IMR-90 (cell line): ENCODE data around the gene SSC4D. TPM values are rescaled to one million over a fixed set of nuclear protein-coding genes. Genes with fewer than 3 reads are reported as not detected.

Experiments
- ATAC-seq: fragments of 200-7000 bp; cut with Tn5 transposase; 2 replicates; pipeline ENCODE4 v1.9.1; 2020; ENCODE audit warnings: low read depth, mild to moderate bottlenecking, moderate library complexity
- BruUV-seq: library from RNA; stranded (reverse); fragments of 400-500 nt; replicated peaks from 2 replicates; lab custom pipeline; 2021; lab: Mats Ljungman, UMichigan
- CTCF ChIA-PET: fragments of 300-600 bp; formaldehyde crosslinking; extraction: SDS; loops from one replicate; lab custom pipeline; 2021; ENCODE audit warnings: antibody characterized with exemption; lab: Yijun Ruan, JAX
- POLR2A ChIA-PET: fragments of 300-600 bp; sonication (Branson Sonifier 250); formaldehyde crosslinking; loops from one replicate; lab custom pipeline; 2022; ENCODE audit warnings: antibody characterized with exemption; ENCODE audit not compliant: unreplicated experiment; lab: Charles Lee
- DNase-seq: peaks from one replicate; pipeline ENCODE4 v3.0.0; 2013
- H2AFZ ChIP-seq: replicated peaks from 2 replicates; pipeline ENCODE3; 2013; ENCODE audit warnings: low read length, mild to moderate bottlenecking; ENCODE audit not compliant: poor library complexity
- H2AK5ac ChIP-seq: 2 replicates; pipeline ENCODE4 v1.6.1; 2013; ENCODE audit warnings: low read depth, low read length, inconsistent platforms
- H2AK9ac ChIP-seq: replicated peaks from 2 replicates; pipeline ENCODE3; 2013; ENCODE audit warnings: mild to moderate bottlenecking, low read depth, low read length, moderate library complexity; ENCODE audit not compliant: poor library complexity
- H2BK120ac ChIP-seq: 2 replicates; pipeline ENCODE4 v1.6.1; 2013; ENCODE audit warnings: low read depth, low read length, inconsistent platforms
- H2BK15ac ChIP-seq: 3 replicates; pipeline ENCODE4 v1.6.1; 2013; ENCODE audit warnings: low read depth, low read length, inconsistent platforms
- H2BK20ac ChIP-seq: 2 replicates; pipeline ENCODE4 v1.6.1; 2013; ENCODE audit warnings: low read depth, mild to moderate bottlenecking, inconsistent platforms, low read length, moderate library complexity
- H2BK5ac ChIP-seq: 2 replicates; pipeline ENCODE4 v1.6.1; 2013; ENCODE audit warnings: mild to moderate bottlenecking, low read depth, low read length, inconsistent platforms; ENCODE audit not compliant: poor library complexity, severe bottlenecking
- H3K14ac ChIP-seq: replicated peaks from 2 replicates; pipeline ENCODE4 v1.6.1; 2013; ENCODE audit warnings: low read depth, low read length, inconsistent platforms
- H3K18ac ChIP-seq: 2 replicates; pipeline ENCODE4 v1.6.1; 2013; ENCODE audit warnings: low read depth, low read length, control low read depth
- H3K23ac ChIP-seq: 2 replicates; pipeline ENCODE4 v1.6.1; 2013; ENCODE audit warnings: low read depth, low read length, inconsistent platforms
- H3K27ac ChIP-seq: 2 replicates; pipeline ENCODE4 v1.5.1; 2013; ENCODE audit warnings: mild to moderate bottlenecking, control low read depth, low read length; ENCODE audit not compliant: insufficient read depth
- H3K27me3 ChIP-seq: 2 replicates; pipeline ENCODE4 v1.6.1; 2013; ENCODE audit warnings: low read length; ENCODE audit not compliant: control insufficient read depth, insufficient read depth
- H3K36me3 ChIP-seq: 2 replicates; pipeline ENCODE4 v1.6.1; 2013; ENCODE audit warnings: low read length, mixed read lengths; ENCODE audit not compliant: control insufficient read depth, insufficient read depth
- H3K4ac ChIP-seq: 2 replicates; pipeline ENCODE4 v1.6.1; 2013; ENCODE audit warnings: low read depth, low read length, inconsistent platforms
- H3K4me1 ChIP-seq: 2 replicates; pipeline ENCODE4 v1.6.1; 2013; ENCODE audit warnings: low read length, mixed read lengths; ENCODE audit not compliant: control insufficient read depth, insufficient read depth
- H3K4me2 ChIP-seq: 2 replicates; pipeline ENCODE4 v1.6.1; 2013; ENCODE audit warnings: low read depth, mild to moderate bottlenecking, control low read depth, low read length, moderate library complexity
- H3K4me3 ChIP-seq: 2 replicates; pipeline ENCODE4 v1.5.1; 2013; ENCODE audit warnings: low read depth, mild to moderate bottlenecking, control low read depth, low read length, moderate library complexity; ENCODE audit not compliant: insufficient read depth
- H3K56ac ChIP-seq: 2 replicates; pipeline ENCODE4 v1.6.1; 2013; ENCODE audit warnings: low read length, inconsistent platforms; ENCODE audit not compliant: insufficient read depth; ENCODE audit errors: extremely low read depth
- H3K79me1 ChIP-seq, 2 experiments: 2 replicates each; pipeline ENCODE4 v1.6.1; 2013; ENCODE audit warnings: low read length in 2 of 2, inconsistent platforms in 1 of 2, low read depth in 1 of 2
- H3K9ac ChIP-seq: 2 replicates; pipeline ENCODE4 v1.6.1; 2013; ENCODE audit warnings: low read depth, low read length, control low read depth
- H3K9me1 ChIP-seq: 2 replicates; pipeline ENCODE4 v1.6.1; 2013; ENCODE audit warnings: low read length, inconsistent platforms; ENCODE audit not compliant: insufficient read depth
- H3K9me3 ChIP-seq: 2 replicates; pipeline ENCODE4 v1.6.1; 2013; ENCODE audit warnings: low read length; ENCODE audit not compliant: control insufficient read depth, insufficient read depth
- H4K20me1 ChIP-seq: 2 replicates; pipeline ENCODE4 v1.6.1; 2013; ENCODE audit warnings: low read length, inconsistent platforms; ENCODE audit not compliant: insufficient read depth
- H4K5ac ChIP-seq: 2 replicates; pipeline ENCODE4 v1.6.1; 2013; ENCODE audit warnings: mild to moderate bottlenecking, low read depth, low read length, control low read depth
- H4K8ac ChIP-seq, 2 experiments: 2 replicates each; pipeline ENCODE4 v1.6.1; 2013; ENCODE audit warnings: low read depth in 2 of 2, low read length in 2 of 2, control low read depth in 1 of 2, inconsistent platforms in 1 of 2
- H4K91ac ChIP-seq: 2 replicates; pipeline ENCODE4 v1.6.1; 2013; ENCODE audit warnings: low read depth, low read length, inconsistent platforms; ENCODE audit not compliant: insufficient read depth
- RCOR1 ChIP-seq: IDR thresholded peaks from 2 replicates; pipeline ENCODE4 v1.6.1; 2012; ENCODE audit warnings: mild to moderate bottlenecking, low read length, improper control_type of control experiment; ENCODE audit not compliant: insufficient replicate concordance
- WGBS, 2 experiments: methylation state at CpG; one replicate each; pipeline versions ENCODE4 v1.1.5 to v1.1.7; 2013; ENCODE audit warnings: missing lambda C conversion rate in 2 of 2; ENCODE audit not compliant: insufficient read length in 1 of 2; ENCODE audit errors: extremely low coverage in 2 of 2; 5-methylcytosine and 5-hydroxymethylcytosine counted together
- dilution Hi-C: fragments of 300-500 bp; cut with HindIII; formaldehyde crosslinking; loops from one replicate; pipeline ENCODE4 v1.14.3; 2018; ENCODE audit warnings: low sequenced_read_pairs; ENCODE audit not compliant: unreplicated experiment
- in situ Hi-C: fragments of 300-500 bp; cut with MboI; formaldehyde crosslinking; loops from 3 replicates; pipeline ENCODE4 v1.14.3; 2019; ENCODE audit warnings: low sequenced_read_pairs, inconsistent platforms, mixed read lengths
- intact Hi-C: fragments of 100-400 bp; cut with micrococcal nuclease; formaldehyde crosslinking; loops from 2 replicates; pipeline ENCODE4 v1.10.0; 2022
- polyA plus RNA-seq, 3 experiments: library from polyadenylated mRNA; depleted of rRNA; stranded (reverse); fragments of >200 nt; gene quantifications; 2 replicates each; pipeline ENCODE4 v1.2.3, GENCODE V29; 2012; ENCODE audit warnings: low replicate concordance in 1 of 3
- total RNA-seq: library from RNA; depleted of rRNA; stranded (reverse); fragments of >200 nt; gene quantifications from 2 replicates; pipeline ENCODE4 v1.2.3, GENCODE V29; 2012

The SSC4D gene
- total and polyA plus RNA-seq, 2 of the 4 experiments (the other 2 are of a cell fraction): 0.36 to 0.70 TPM

DNA sequence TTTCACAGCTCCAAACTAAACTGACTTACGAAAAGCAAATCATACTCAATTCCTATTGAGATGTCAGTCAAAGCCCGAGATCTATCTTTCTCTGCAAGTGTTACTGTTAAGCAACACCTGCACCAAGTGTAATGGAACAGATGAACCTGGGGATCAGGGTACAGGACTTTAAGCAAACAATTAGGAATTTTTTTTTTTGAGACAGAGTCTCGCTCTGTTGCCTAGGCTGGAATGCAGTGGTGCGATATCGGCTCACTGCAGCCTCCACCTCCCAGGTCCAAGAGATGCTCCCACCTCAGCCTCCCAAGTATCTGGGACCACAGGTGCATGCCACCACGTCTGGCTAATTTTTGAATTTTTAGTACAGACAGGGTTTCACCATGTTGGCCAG lies 65.6 kb downstream of the SSC4D start:
- Histone ChIP-seq H4K91ac (no peak overlapping the region), H2BK5ac (no peak overlapping the region), H3K23ac (no peak overlapping the region), H3K4ac (no peak overlapping the region), H2BK120ac (no peak overlapping the region), H4K5ac (no peak overlapping the region), H3K27ac (no peak overlapping the region), H3K27me3 (no peaks in the 10 kb centered on the region), H2BK15ac (no peak overlapping the region), H3K4me3 (no peak overlapping the region), H3K4me1 (peaks cover 16% of the 10 kb centered on the region), H3K9ac (no peak overlapping the region), H3K56ac (no peak overlapping the region), H3K9me3 (no peaks in the 10 kb centered on the region), H3K9me1 (peaks cover 31% of the 10 kb centered on the region), H4K20me1 (peaks cover 98% of the 10 kb centered on the region), H2AK9ac (no peak overlapping the region), H4K8ac (no peak overlapping the region), H2AFZ (no peak overlapping the region), H3K14ac (no peak overlapping the region), H2BK20ac (no peak overlapping the region), H3K4me2 (no peak overlapping the region), H2AK5ac (no peak overlapping the region), H3K18ac (no peak overlapping the region), H3K36me3 (peaks cover 48% of the 10 kb centered on the region), H3K79me1 (peaks cover 20 to 78% of the 10 kb centered on the region in 2 experiments)
- CTCF ChIA-PET: no interaction called here
- intact Hi-C loops: no loop called here
- BruUV-seq: no TSS peak
- WGBS, 2 experiments: 86% methylated on average over 1 of the region's 6 CpGs; no CpG with 5 or more reads in 1 of the 2 experiments
- DNase-seq: no peak
- POLR2A ChIA-PET: no interaction called here
- in situ Hi-C loops: no loop called here
- ATAC-seq: no peak
- no peak for TF ChIP-seq RCOR1
- dilution Hi-C loops: no loop called here
